Measurements from ENCODE around the gene AMY2B.
"Not testable (repeated sequence)": the region's sequence is repeated elsewhere in the genome, so short reads cannot be mapped to it uniquely, and the experiment has no call there.

The AMY2B gene

GRCh38 chr1:103571289-103571688 lies at the start of gene AMY2B:
Gene AMY2B, plus strand, starts transcription at chr1:103571589. Its CDS starts 14 bp downstream, at chr1:103571603.
- H3K27me3 Mint-ChIP-seq: not testable (repeated sequence)
- H3K36me3 Mint-ChIP-seq (ENCODE audit: low read depth): peaks cover 40% of the 10 kb centered on the region

DNA sequence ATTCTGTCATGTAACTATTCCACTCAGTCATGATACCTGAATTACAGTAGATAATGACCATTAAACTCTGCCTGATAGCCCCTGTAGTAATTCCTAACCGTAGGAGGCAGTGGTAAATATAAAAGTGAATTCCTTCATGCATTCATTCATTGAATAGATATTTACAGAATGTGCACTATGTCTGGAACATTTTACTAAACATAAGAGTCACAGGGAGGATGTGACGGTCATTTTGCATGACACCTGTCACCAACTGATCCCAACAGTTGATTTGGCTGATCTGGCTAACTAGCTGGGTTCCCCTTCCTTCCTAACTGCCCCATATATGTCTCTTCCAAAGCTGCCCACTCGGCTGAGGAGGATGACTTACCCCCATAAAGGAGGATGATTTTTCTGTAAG lies 48.0 kb upstream of the AMY2B start:
- H3K4me3 Mint-ChIP-seq: no peak overlapping the region
- peaks cover 34% of the 10 kb centered on the region for H3K4me1 Mint-ChIP-seq (ENCODE audit: low read depth)
- H3K9me3 Mint-ChIP-seq: no peaks in the 10 kb centered on the region
- H3K36me3 Mint-ChIP-seq (ENCODE audit: low read depth): peaks cover 24% of the 10 kb centered on the region
- no peak overlapping the region for H3K27ac Mint-ChIP-seq
- H3K27me3 Mint-ChIP-seq: no peaks in the 10 kb centered on the region
- DNase-seq: no peak

More at GRCh38 chr1:103571289-103571688, at the start of gene AMY2B:
- not testable (repeated sequence) for H3K4me3 Mint-ChIP-seq; H3K27ac Mint-ChIP-seq; H3K4me1 Mint-ChIP-seq (ENCODE audit: low read depth); H3K9me3 Mint-ChIP-seq; DNase-seq

DNA sequence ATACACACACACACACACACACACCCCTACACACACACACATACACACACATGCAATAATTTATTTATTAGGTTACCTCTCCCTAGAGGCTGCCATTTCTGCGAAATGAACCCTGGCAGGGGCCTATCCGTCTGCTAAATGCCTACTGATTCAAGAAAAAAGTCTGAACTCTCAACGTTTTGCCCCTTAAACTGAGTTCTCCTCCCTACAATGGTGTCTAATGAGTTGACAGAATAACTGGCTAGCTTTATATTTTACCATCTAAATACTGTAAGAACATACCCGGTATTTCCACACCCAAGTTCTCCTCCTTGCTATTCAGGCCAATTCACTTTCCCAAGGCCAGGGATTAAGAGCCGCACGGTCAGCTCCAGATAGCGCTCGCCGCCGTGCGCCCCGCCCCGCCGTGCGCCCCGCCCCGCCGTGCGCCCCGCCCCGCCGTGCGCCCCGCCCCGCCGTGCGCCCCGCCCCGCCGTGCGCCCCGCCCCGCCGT lies 46.2 kb upstream of the AMY2B start:
- Mint-ChIP-seq H3K4me1 (ENCODE audit: low read depth) (peaks cover 46% of the 10 kb centered on the region), H3K27me3 (no peaks in the 10 kb centered on the region), H3K4me3 (peak overlapping the region; percentile 82), H3K36me3 (ENCODE audit: low read depth) (peaks cover 40% of the 10 kb centered on the region), H3K27ac (peak overlapping the region; percentile 85), H3K9me3 (no peaks in the 10 kb centered on the region)
- DNase-seq: peak; percentile 42

DNA sequence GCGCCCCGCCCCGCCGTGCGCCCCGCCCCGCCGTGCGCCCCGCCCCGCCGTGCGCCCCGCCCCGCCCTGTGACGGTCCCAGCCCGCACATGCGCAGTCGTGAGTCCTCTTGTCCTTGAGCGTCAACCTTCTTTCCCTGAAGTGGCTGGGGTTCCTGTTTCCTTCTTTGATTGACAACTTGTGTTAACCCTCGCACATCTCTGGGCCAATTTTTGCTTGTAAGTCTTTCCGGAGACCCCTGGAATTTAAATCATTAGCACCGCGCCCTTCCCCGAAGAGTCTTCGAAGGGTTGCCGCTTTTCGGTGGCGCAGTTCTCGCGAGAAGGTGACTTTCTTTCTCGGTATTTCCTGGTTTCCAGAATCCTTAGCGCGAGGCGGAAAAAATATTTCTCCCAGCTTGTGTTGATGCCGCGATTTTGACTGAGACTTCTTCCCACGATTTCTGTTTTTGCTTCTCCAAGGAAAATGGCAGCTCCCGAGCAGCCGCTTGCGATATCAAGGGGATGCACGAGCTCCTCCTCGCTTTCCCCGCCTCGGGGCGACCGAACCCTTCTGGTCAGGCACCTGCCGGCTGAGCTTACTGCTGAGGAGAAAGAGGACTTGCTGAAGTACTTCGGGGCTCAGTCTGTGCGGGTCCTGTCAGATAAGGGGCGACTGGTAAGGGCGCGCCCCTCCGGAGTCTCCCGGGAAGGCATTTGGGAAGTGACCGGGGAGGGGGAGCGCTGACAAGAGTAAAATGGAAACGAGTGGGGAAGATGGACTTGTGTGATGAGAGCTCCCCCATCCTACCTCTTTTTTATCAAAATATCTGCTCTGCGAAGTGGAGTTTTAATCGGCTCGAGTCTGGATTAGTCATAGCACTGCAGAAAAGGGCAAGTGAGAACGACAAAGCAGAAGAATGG lies 45.5 kb upstream of the AMY2B start, which contains the start of gene RNPC3:
Gene RNPC3 (plus strand): TSS at position 93 of the 901 bp plus-strand sequence. CDS start 372 bp downstream, at position 465.
- no peaks in the 10 kb centered on the region for H3K27me3 Mint-ChIP-seq
- H3K27ac Mint-ChIP-seq: peak within 1 kb of the TSS; percentile 100
- no peaks in the 10 kb centered on the region for H3K9me3 Mint-ChIP-seq
- peak; percentile 86 for DNase-seq
- peaks cover 53% of the 10 kb centered on the region for H3K4me1 Mint-ChIP-seq (ENCODE audit: low read depth)
- H3K36me3 Mint-ChIP-seq (ENCODE audit: low read depth): peaks cover 47% of the 10 kb centered on the region
- H3K4me3 Mint-ChIP-seq: peak within 1 kb of the TSS; percentile 97

GRCh38 chr1:103527331-103527730 lies 44.1 kb upstream of the AMY2B start:
- H3K4me3 Mint-ChIP-seq: peak overlapping the region; percentile 97
- no peak for DNase-seq
- no peaks in the 10 kb centered on the region for H3K27me3 Mint-ChIP-seq
- H3K4me1 Mint-ChIP-seq (ENCODE audit: low read depth): peaks cover 68% of the 10 kb centered on the region
- H3K9me3 Mint-ChIP-seq: no peaks in the 10 kb centered on the region
- peak overlapping the region; percentile 100 for H3K27ac Mint-ChIP-seq
- H3K36me3 Mint-ChIP-seq (ENCODE audit: low read depth): peaks cover 62% of the 10 kb centered on the region

- H3K27me3 Mint-ChIP-seq: no peaks in the 10 kb centered on the region
- H3K36me3 Mint-ChIP-seq (ENCODE audit: low read depth): peaks cover 84% of the 10 kb centered on the region
- H3K9me3 Mint-ChIP-seq: no peaks in the 10 kb centered on the region
- peaks cover 74% of the 10 kb centered on the region for H3K4me1 Mint-ChIP-seq (ENCODE audit: low read depth)
- peak; percentile 73 for DNase-seq
- peak overlapping the region; percentile 24 for H3K4me3 Mint-ChIP-seq
- peak overlapping the region; percentile 69 for H3K27ac Mint-ChIP-seq
Measured at GRCh38 chr1:103529746-103530145, 41.6 kb upstream of the AMY2B start.

GRCh38 chr1:103538226-103538625 lies 33.2 kb upstream of the AMY2B start:
- Mint-ChIP-seq H3K27me3 (no peaks in the 10 kb centered on the region), H3K4me3 (no peak overlapping the region), H3K27ac (no peak overlapping the region), H3K4me1 (ENCODE audit: low read depth) (peaks cover 7% of the 10 kb centered on the region), H3K9me3 (no peaks in the 10 kb centered on the region), H3K36me3 (ENCODE audit: low read depth) (peaks cover 80% of the 10 kb centered on the region)
- no peak for DNase-seq

DNA sequence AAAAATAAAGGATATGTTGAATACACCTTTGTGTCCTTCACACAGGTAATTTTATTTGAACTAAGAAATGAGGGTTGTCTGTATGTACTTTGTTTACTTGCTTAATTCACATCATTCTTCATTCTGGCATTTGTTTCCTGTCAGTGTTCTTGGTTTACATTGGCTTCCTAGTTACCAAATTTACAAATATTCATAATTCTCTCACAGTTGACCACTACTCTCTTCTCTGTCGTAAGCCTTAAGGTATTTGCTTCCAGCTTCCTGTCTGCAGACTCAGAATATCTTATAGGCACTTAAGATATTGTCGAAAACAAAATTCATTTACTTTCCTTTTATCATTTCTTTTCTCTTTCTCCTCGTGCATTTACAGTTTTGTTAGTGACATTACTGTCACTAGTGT lies 30.0 kb upstream of the AMY2B start:
- Mint-ChIP-seq H3K27ac (no peak overlapping the region), H3K36me3 (ENCODE audit: low read depth) (peaks cover 79% of the 10 kb centered on the region), H3K4me3 (no peak overlapping the region), H3K4me1 (ENCODE audit: low read depth) (no peaks in the 10 kb centered on the region), H3K9me3 (no peaks in the 10 kb centered on the region), H3K27me3 (no peaks in the 10 kb centered on the region)
- no peak for DNase-seq

GRCh38 chr1:103546496-103546895 lies 24.9 kb upstream of the AMY2B start:
- no peaks in the 10 kb centered on the region for H3K27me3 Mint-ChIP-seq
- peak overlapping the region; percentile 47 for H3K27ac Mint-ChIP-seq
- H3K9me3 Mint-ChIP-seq: no peaks in the 10 kb centered on the region
- DNase-seq: no peak
- H3K4me3 Mint-ChIP-seq: no peak overlapping the region
- no peaks in the 10 kb centered on the region for H3K4me1 Mint-ChIP-seq (ENCODE audit: low read depth)
- peaks cover 82% of the 10 kb centered on the region for H3K36me3 Mint-ChIP-seq (ENCODE audit: low read depth)

DNA sequence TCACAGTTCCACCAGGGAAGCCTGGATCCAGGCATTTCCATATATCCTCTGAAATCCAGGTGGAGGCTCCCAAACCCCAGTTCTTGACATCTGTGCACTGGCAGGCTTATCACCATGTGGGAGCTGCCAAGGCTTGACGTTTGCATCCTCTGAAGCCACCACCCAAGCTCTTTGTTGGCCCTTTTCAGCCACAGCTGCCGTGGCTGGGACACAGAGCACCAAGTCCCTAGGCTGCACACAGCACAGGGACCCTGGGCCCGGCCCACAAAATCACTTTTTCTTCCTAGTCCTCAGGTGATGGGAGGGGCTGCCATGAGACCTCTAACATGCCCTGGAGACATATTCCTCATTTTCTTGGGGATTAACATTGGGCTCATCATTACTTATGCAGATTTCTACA lies 23.5 kb upstream of the AMY2B start:
- H3K9me3 Mint-ChIP-seq: no peaks in the 10 kb centered on the region
- H3K27me3 Mint-ChIP-seq: no peaks in the 10 kb centered on the region
- peaks cover 85% of the 10 kb centered on the region for H3K36me3 Mint-ChIP-seq (ENCODE audit: low read depth)

GRCh38 chr1:103560427-103560826 lies 11.0 kb upstream of the AMY2B start:
- no peaks in the 10 kb centered on the region for H3K9me3 Mint-ChIP-seq
- no peak overlapping the region for H3K4me3 Mint-ChIP-seq
- peaks cover 11% of the 10 kb centered on the region for H3K4me1 Mint-ChIP-seq (ENCODE audit: low read depth)
- no peak overlapping the region for H3K27ac Mint-ChIP-seq
- no peak for DNase-seq
- no peaks in the 10 kb centered on the region for H3K27me3 Mint-ChIP-seq
- peaks cover 20% of the 10 kb centered on the region for H3K36me3 Mint-ChIP-seq (ENCODE audit: low read depth)

More for the DNA sequence above, 23.5 kb upstream of the AMY2B start:
- no peak overlapping the region for H3K27ac Mint-ChIP-seq
- DNase-seq: no peak
- no peak overlapping the region for H3K4me3 Mint-ChIP-seq
- H3K4me1 Mint-ChIP-seq (ENCODE audit: low read depth): no peaks in the 10 kb centered on the region

- not testable (repeated sequence) for H3K27me3 Mint-ChIP-seq; H3K27ac Mint-ChIP-seq; H3K9me3 Mint-ChIP-seq; H3K4me3 Mint-ChIP-seq; H3K4me1 Mint-ChIP-seq (ENCODE audit: low read depth); DNase-seq
- peaks cover 16% of the 10 kb centered on the region for H3K36me3 Mint-ChIP-seq (ENCODE audit: low read depth)
Measured at GRCh38 chr1:103561124-103561523, 10.3 kb upstream of the AMY2B start.

GRCh38 chr1:103561643-103562395 lies 9.6 kb upstream of the AMY2B start:
- H3K27ac Mint-ChIP-seq: no peak overlapping the region

GRCh38 chr1:103563056-103563455 lies 8.3 kb upstream of the AMY2B start:
- peaks cover 11% of the 10 kb centered on the region for H3K36me3 Mint-ChIP-seq (ENCODE audit: low read depth)
- no peaks in the 10 kb centered on the region for H3K27me3 Mint-ChIP-seq
- H3K9me3 Mint-ChIP-seq: no peaks in the 10 kb centered on the region
- no peak overlapping the region for H3K4me3 Mint-ChIP-seq
- no peak for DNase-seq
- peaks cover 7% of the 10 kb centered on the region for H3K4me1 Mint-ChIP-seq (ENCODE audit: low read depth)
- no peak overlapping the region for H3K27ac Mint-ChIP-seq

More at GRCh38 chr1:103561643-103562395, 9.6 kb upstream of the AMY2B start:
- no peak for DNase-seq
- H3K4me3 Mint-ChIP-seq: no peak overlapping the region
- no peaks in the 10 kb centered on the region for H3K27me3 Mint-ChIP-seq
- peaks cover 7% of the 10 kb centered on the region for H3K4me1 Mint-ChIP-seq (ENCODE audit: low read depth)
- H3K36me3 Mint-ChIP-seq (ENCODE audit: low read depth): peaks cover 12% of the 10 kb centered on the region
- no peaks in the 10 kb centered on the region for H3K9me3 Mint-ChIP-seq

Data from activated T-cell treated with anti-CD3 and anti-CD28 coated beads, Interleukin-2, amount 50 U/mL, for 24 hours (primary cell).